ENCODE data around the gene NGEF.
A peak's percentile ranks its signal among the peaks of the same experiment; 100 is the strongest.

Gene NGEF

DNA sequence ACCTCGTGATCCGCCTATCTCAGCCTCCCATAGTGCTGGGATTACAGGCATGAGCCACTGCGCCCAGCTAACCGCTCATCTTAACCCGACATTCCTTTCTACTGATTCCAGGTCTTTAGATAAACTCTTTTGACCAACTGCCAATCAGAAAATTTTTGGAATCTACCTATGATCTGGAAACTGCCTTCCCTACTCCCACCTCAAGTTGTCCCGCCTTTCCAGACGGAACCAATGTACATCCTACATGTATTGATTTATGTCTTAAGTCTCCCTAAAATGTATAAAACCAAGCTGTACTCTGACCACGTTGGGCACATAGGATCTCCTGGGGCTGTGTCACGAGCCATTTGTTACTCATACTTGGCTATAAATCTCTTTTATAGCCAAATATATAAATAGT lies 16.3 kb upstream of the NGEF start:
- TF ChIP-seq, protein P1, sequence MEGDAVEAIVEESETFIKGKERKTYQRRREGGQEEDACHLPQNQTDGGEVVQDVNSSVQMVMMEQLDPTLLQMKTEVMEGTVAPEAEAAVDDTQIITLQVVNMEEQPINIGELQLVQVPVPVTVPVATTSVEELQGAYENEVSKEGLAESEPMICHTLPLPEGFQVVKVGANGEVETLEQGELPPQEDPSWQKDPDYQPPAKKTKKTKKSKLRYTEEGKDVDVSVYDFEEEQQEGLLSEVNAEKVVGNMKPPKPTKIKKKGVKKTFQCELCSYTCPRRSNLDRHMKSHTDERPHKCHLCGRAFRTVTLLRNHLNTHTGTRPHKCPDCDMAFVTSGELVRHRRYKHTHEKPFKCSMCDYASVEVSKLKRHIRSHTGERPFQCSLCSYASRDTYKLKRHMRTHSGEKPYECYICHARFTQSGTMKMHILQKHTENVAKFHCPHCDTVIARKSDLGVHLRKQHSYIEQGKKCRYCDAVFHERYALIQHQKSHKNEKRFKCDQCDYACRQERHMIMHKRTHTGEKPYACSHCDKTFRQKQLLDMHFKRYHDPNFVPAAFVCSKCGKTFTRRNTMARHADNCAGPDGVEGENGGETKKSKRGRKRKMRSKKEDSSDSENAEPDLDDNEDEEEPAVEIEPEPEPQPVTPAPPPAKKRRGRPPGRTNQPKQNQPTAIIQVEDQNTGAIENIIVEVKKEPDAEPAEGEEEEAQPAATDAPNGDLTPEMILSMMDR (conservative IDR thresholded peaks at IDR 0.05; ENCODE audit: low read length): no peak
- no peak for DNase-seq (ENCODE audit: low read depth)
- H3K4me3 ChIP-seq (ENCODE audit: low read length): no peak overlapping the region

DNA sequence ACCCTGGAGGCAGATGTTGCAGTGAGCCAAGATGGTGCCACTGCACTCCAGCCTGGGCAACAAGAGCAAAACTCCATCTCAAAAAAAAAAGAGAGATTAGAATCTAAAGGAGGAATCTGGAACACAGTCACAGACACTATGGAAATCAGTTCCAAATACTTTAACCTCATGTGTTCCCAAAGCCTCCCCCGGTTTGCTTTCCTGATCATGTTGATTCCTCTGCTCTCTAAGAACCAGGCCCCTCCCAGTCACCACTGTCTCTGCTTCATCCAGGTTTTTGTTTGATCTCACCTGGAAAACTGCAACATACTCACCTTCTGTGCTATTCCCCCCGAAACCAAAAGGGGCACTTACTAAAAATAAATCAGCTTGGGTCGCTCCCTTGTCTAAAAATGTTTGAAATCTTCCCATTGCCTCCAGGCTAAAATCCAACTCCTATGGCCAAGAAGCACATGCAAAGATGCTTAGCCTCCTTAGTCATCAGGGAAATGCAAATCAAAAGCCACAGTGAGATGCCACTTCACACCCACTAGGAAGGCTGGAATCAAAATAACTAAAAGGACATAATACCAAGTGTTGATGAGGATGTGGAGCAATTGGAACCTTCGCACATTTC lies 13.2 kb upstream of the NGEF start:
- TF ChIP-seq, protein P1 (conservative IDR thresholded peaks at IDR 0.05; ENCODE audit: low read length): no peak
- no peak overlapping the region for H3K4me3 ChIP-seq (ENCODE audit: low read length)
- peak; percentile 82 for DNase-seq (ENCODE audit: low read depth)

- no peak overlapping the region for H3K4me3 ChIP-seq (ENCODE audit: low read length)
- TF ChIP-seq, protein P1 (conservative IDR thresholded peaks at IDR 0.05; ENCODE audit: low read length): no peak
- peak; percentile 43 for DNase-seq (ENCODE audit: low read depth)
Observed at GRCh38 chr2:233025706-233026105, 12.7 kb upstream of the NGEF start.

GRCh38 chr2:233023761-233024410 lies 10.8 kb upstream of the NGEF start:
- DNase-seq (ENCODE audit: low read depth): no peak
- TF ChIP-seq, protein P1 (conservative IDR thresholded peaks at IDR 0.05; ENCODE audit: low read length): no peak
- H3K4me3 ChIP-seq (ENCODE audit: low read length): no peak overlapping the region

GRCh38 chr2:233023007-233023760 lies 10.1 kb upstream of the NGEF start:
- TF ChIP-seq, protein P1 (conservative IDR thresholded peaks at IDR 0.05; ENCODE audit: low read length): no peak
- no peak overlapping the region for H3K4me3 ChIP-seq (ENCODE audit: low read length)
- no peak for DNase-seq (ENCODE audit: low read depth)

DNA sequence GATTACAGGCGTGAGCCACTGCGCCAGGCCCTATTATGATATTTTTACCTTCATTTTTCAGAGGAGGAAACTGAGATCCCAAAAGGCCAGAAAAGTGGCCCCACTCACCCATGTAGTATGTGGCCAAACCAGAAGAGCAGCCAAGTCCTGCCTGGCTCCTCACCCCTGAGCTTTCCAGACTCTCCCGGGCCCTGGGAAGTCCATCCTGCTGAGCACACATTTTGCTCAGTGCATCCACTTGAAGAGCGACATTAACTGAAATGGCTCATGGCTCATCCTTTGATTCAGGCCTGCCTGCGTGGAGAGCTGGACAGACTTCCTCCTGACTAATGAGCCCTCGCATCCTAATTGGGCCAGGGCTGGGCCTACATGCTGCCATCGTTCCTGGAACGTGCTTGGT lies 9.5 kb upstream of the NGEF start:
- no peak overlapping the region for H3K4me3 ChIP-seq (ENCODE audit: low read length)
- no peak for DNase-seq (ENCODE audit: low read depth)
- TF ChIP-seq, protein P1 (conservative IDR thresholded peaks at IDR 0.05; ENCODE audit: low read length): no peak

Data from AG10803 (cell line).